CD4-positive, alpha-beta T cell treated with Interleukin-6 for 4 hours (primary cell): ENCODE data around the gene DPH2.

Experiments used
- DNase-seq: peaks from one replicate; pipeline ENCODE4 v3.0.0-alpha.2; 2020; ENCODE audit warnings: mixed read lengths

DPH2 gene

DNA sequence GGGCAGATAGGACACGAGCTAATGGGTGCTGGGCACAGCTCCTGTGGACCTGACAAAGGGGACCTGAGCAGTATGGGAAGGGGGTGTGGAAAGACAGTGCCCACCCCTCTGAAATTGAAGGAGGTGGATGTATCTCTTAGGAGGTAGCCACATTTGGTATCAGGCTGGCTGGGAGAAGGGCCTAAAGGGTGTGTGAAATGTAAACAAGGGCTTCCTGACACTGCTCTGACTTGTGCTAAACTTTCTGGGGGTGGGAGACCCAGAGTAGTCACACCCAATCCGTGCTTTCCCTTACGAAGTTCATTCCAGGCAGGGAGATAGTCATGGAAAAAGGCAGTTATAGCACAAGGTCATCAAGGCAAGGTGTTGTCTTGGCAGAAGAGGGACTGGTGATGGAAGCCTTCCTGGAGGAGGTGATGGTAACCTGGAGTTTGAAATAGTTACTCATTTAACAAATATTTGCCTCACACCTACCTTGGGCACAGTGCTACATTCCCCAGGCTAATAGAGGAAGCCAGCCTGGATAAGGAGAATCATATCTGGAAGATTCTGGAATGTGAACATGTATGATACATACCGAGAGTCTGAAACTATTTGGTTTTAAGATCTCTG is 16.3 kb downstream of the DPH2 start:
- no peak for DNase-seq

GRCh38 chr1:43986712-43987111 is 16.9 kb downstream of the DPH2 start:
- no peak for DNase-seq

- DNase-seq = no peak
These were observed 17.5 kb downstream of the DPH2 start for GRCh38 chr1:43987159-43987902.

DNA sequence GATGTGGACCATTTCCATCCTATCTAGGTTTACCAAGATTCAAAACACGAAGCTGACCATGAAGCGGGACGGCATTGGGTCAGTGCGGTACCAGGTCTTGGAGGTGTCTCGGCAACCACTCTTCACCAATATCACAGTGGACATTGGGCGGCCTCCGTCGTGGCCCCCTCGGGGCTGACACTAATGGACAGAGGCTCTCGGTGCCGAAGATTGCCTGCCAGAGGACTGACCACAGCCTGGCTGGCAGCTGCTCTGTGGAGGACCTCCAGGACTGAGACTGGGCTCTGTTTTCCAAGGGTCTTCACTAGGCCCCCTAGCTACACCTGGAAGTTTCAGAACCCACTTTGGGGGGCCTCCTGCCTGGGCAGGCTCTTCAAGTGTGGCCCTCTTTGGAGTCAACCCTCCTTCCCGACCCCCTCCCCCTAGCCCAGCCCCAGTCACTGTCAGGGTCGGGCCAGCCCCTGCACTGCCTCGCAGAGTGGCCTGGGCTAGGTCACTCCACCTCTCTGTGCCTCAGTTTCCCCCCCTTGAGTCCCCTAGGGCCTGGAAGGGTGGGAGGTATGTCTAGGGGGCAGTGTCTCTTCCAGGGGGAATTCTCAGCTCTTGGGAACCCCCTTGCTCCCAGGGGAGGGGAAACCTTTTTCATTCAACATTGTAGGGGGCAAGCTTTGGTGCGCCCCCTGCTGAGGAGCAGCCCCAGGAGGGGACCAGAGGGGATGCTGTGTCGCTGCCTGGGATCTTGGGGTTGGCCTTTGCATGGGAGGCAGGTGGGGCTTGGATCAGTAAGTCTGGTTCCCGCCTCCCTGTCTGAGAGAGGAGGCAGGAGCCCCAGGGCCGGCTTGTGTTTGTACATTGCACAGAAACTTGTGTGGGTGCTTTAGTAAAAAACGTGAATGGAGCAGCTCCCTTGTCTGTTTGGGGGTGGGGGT is 20.7 kb downstream of the DPH2 start:
- DNase-seq = no peak

DNA sequence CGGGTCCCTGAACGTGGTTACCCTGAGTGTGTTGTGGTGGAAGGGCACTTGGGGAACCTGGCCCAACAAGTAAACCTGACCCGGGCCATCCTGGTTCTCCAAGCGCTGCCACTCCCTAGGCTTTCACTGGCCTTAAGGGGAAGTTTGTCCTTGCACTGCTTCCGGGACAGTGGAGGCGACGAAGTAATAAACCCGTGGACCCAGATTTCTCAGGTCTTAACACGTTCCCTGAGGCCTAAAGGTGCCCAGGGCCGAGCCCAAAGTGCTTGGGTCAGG is 21.3 kb downstream of the DPH2 start:
- DNase-seq = no peak

- DNase-seq = peak; percentile 83
These were observed 21.8 kb downstream of the DPH2 start, which contains the start of gene CCDC24 for GRCh38 chr1:43991476-43992231. Gene CCDC24 (plus strand): TSS chr1:43991599. CDS start chr1:43991879, 280 bp downstream.

DNA sequence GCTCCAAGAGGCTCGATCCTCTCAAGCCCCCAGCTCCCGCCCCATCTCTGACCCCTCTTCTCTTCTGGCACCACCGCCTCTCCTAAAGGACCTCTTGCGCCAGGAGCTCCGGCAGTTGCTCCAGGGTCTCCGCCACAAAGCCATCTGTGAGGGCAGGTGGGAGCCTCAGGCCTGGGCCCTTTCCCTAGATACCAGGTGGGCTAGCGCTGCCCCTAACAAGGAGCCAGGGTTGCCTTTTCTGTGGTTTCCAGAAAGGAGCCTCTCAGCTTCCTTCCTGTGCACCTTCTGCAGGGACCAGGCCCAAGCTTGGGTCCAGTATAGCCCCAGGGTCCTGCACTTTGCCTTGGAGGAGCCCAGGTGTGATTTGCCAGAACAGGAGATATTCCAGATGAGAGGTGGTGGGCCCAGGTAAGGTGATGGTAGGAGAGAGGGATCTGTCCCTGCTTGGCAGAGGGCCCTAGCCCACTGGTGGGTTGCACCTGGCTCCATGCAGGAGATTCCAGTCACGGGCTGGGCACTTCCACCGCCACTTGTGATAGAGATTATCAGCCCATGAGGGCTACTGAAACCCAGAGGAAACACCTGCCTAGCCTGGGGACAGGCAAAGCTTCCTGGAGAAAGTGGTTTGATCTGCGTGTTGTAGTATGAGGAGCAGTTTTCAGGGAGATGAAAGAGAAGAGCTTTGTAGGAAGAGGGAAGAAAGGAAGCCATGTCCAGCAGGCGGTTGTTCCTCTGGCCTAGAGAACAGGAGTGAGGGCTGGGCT is 22.6 kb downstream of the DPH2 start:
- no peak for DNase-seq

DNA sequence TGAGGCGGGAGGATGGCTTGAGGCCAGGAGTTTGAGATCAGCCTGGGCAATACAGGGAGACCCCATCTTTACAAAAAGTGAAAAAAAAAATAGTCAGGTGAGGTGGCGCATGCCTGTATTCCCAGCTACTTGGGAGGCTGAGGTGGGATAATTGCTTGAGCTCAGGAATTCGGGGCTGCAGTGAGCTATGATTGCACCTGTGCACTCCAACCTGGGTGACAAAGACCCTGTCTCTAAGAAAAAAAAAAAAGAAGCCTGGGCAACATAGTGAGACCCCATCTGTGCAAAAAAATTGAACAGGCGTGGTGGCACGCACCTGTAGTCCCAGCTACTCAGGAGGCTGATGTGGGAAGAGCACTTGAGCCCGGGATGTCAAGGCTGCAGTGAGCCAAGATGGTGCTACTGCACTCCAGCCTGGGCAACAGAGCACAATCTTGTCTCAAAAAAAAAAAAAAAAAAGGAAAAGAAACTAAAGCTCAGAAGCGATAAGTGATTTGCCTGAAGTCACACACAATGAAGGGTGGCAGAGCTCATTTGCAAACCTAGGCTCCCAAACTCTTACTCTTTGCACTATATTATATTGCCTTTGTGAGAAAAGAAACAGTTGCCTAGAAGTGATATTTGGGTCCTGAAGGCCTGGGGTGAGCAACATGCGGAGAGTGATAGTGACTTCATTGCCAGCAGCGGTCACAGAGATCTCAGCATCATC is 23.6 kb downstream of the DPH2 start:
- DNase-seq = no peak

GRCh38 chr1:43994071-43994470 is 24.3 kb downstream of the DPH2 start:
- DNase-seq = no peak

GRCh38 chr1:43994794-43995790 is 25.3 kb downstream of the DPH2 start:
- no peak for DNase-seq

DNA sequence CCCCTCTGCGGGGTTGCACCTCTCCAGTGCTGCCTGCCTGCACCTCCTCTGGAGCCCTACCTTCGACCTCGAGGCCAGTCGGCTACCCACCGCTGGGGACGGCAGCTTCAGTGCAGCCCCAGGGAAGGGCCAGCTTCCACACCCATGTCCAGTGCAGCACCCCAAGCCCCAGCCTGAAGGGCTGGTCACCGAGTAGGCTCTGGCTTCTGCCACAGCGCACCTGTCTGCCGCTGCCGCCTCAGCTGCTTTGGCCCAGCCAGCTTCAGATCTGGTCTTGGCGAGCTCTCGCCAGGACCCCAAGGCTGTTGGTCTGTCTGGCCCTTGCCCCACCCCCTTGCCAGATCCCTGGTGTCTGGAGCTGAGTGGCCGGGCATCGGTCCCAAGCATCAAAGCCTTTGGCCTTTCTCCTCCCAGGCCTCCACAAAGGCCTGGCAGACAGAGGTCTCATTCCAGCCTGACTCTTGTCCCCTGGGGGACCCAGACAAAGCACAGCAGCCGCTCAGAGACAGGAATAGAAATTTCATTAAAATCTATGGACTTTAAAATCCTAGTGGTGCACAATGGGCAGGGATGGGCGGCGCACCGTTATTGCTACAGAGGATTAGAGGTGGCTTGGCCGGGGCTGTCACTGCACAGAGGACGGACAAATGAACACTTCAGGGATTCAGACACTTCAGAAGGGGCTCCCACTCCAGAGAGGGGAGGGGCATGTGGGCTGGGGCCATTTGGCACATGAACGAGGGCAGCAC is 26.3 kb downstream of the DPH2 start:
- no peak for DNase-seq

- DNase-seq = no peak
These were observed 26.9 kb downstream of the DPH2 start for GRCh38 chr1:43996733-43997115.

GRCh38 chr1:43997295-43997999 is 27.6 kb downstream of the DPH2 start:
- no peak for DNase-seq

- DNase-seq = no peak
These were observed 28.2 kb downstream of the DPH2 start for GRCh38 chr1:43998000-43998378.

GRCh38 chr1:43999455-43999854 is 29.6 kb downstream of the DPH2 start:
- no peak for DNase-seq

- DNase-seq = no peak
These were observed 30.4 kb downstream of the DPH2 start for GRCh38 chr1:44000122-44000665.

DNA sequence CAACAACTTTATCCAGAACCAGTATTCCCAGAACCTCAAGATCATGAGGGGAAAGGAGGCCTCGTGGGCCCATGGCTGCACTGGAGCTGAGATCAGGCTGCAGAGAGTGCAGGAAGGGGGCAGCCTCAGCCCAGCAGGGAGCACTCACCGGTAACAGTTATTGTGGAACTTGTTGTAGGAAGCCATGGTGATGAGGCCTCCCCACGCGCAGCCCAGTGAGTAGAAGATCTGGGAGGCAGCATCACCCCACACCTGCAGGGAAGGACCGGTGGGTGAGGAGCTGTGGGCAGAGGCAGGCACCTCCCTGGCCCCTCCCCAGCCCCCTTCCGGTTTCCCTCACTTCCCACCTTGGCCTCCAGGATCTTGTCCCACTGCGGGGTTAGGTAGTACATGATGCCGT is 32.4 kb downstream of the DPH2 start:
- no peak for DNase-seq

- DNase-seq = no peak
These were observed 32.9 kb downstream of the DPH2 start for GRCh38 chr1:44002606-44003157.
